NB4 (cell line): Measurements from ENCODE around the gene GEN1.

Experiments
- CTCF ChIP-seq: IDR thresholded peaks from one replicate; pipeline ENCODE4 v1.5.1; 2012; ENCODE audit warnings: low read depth, low read length
- MAX ChIP-seq: IDR thresholded peaks from 2 replicates; pipeline ENCODE4 v1.6.1; 2011; ENCODE audit warnings: low read depth, low read length
- MYC ChIP-seq: IDR thresholded peaks from 2 replicates; pipeline ENCODE4 v1.6.1; 2011; ENCODE audit warnings: low read depth, low read length
- POLR2A ChIP-seq: IDR thresholded peaks from 2 replicates; pipeline ENCODE4 v1.6.1; 2011; ENCODE audit warnings: mild to moderate bottlenecking; ENCODE audit not compliant: insufficient read length; ENCODE audit errors: extremely low read depth

DNA sequence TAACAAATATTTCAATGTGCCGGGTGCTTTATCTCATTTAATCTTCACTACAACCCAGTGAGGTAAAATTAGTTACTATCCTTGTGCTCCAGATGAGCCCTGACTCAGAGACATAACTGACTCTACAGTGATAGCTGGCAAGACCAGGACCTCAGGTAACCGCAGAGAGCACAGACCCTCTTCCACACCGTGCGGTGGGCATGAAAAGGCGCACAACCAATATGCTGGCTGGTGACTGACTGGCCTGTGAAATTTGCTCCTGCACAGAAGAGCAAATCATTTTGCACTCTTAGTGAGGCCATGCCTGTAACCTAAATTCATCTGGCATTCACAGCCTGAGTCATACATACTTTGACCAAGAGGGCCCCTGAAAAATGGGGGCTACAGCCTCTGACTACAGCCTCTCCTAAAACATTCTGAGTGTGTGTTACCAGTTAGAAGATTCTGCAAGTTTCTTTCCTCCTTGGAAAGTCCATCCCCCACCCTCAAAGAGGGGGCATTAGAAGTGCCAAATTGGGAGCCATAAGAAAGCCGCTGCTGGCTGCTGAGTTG is 39.9 kb downstream of the GEN1 start:
- TF ChIP-seq CTCF (no peak), POLR2A (no peak), MAX (no peak), MYC (no peak)
